Adipose tissue (tissue), 3 donors: ENCODE measurements around the gene FAM234A. TPM values are rescaled to one million over a fixed set of nuclear protein-coding genes. Genes with fewer than 3 reads are reported as not detected.
"Not testable (repeated sequence)": the region's sequence is repeated elsewhere in the genome, so short reads cannot be mapped to it uniquely, and the experiment has no call there.

ENCODE experiments used
- H3K27ac ChIP-seq: one replicate; pipeline ENCODE4 v1.5.1; 2013; ENCODE audit warnings: low read depth, low read length
- WGBS, 3 donors: extraction: QIAGEN DNeasy Blood & Tissue Kit; methylation state at CpG; one replicate each; pipeline ENCODE4 v1.1.7; 2013; 5-methylcytosine and 5-hydroxymethylcytosine counted together
- polyA plus RNA-seq, 3 donors: library from polyadenylated mRNA; stranded (reverse); fragments of 200-250 nt; gene quantifications; one replicate each; pipeline ENCODE4 v1.2.3, GENCODE V29; 2013
- donor health status: healthy with polysubstance abuse.
- donor health status: Bipolar disorder and iron deficiency.
- donor health status: healthy.

FAM234A gene
- polyA plus RNA-seq, 3 donors: 41.5 to 108 (median 59.5) TPM

GRCh38 chr16:228852-229730 lies 5.5 kb upstream of the FAM234A start, which contains the start of gene LUC7L:
Gene LUC7L (minus strand): TSS chr16:229449. CDS start chr16:229339, 110 bp downstream.
- H3K27ac ChIP-seq: peak within 1 kb of the TSS; percentile 66
- 1 to 2% (median 1%) methylated on average over 78 to 88 of the region's 88 CpGs for WGBS, 3 donors

- 70 to 84% (median 78%) methylated on average over 22 of the region's 22 CpGs for WGBS, 3 donors
- no peak overlapping the region for H3K27ac ChIP-seq
Measured at GRCh38 chr16:229731-230281, 4.8 kb upstream of the FAM234A start.

- WGBS, 3 donors: 92 to 96% (median 95%) methylated on average over 18 of the region's 18 CpGs
- not testable (repeated sequence) for H3K27ac ChIP-seq
Measured at GRCh38 chr16:230351-230750, 4.3 kb upstream of the FAM234A start.

GRCh38 chr16:230949-231348 lies 3.7 kb upstream of the FAM234A start:
- 77 to 85% (median 82%) methylated on average over 22 of the region's 22 CpGs for WGBS, 3 donors
- H3K27ac ChIP-seq: no peak overlapping the region

- H3K27ac ChIP-seq: no peak overlapping the region
- 37 to 75% (median 70%) methylated on average over 3 of the region's 3 CpGs for WGBS, 3 donors
Measured at GRCh38 chr16:239948-240277, 5.3 kb downstream of the FAM234A start.

- 92 to 97% (median 92%) methylated on average over 8 of the region's 8 CpGs for WGBS, 3 donors
- H3K27ac ChIP-seq: no peak overlapping the region
Measured at GRCh38 chr16:240559-240958, 5.9 kb downstream of the FAM234A start.

- 88 to 90% (median 90%) methylated on average over 10 of the region's 10 CpGs for WGBS, 3 donors
- H3K27ac ChIP-seq: no peak overlapping the region
Measured at GRCh38 chr16:242281-242680, 7.7 kb downstream of the FAM234A start.

GRCh38 chr16:243348-243747 lies 8.7 kb downstream of the FAM234A start:
- WGBS, 3 donors: 80 to 86% (median 83%) methylated on average over 4 of the region's 4 CpGs
- no peak overlapping the region for H3K27ac ChIP-seq

GRCh38 chr16:245105-245504 lies 10.5 kb downstream of the FAM234A start:
- no peak overlapping the region for H3K27ac ChIP-seq
- WGBS, 3 donors: 84 to 95% (median 86%) methylated on average over 9 of the region's 9 CpGs

- 92 to 95% (median 94%) methylated on average over 12 of the region's 12 CpGs for WGBS, 3 donors
- H3K27ac ChIP-seq: no peak overlapping the region
Measured at GRCh38 chr16:247027-247426, 12.4 kb downstream of the FAM234A start.

- H3K27ac ChIP-seq: no peak overlapping the region
- 79 to 93% (median 90%) methylated on average over 12 of the region's 12 CpGs for WGBS, 3 donors
Measured at GRCh38 chr16:249431-249830, 14.8 kb downstream of the FAM234A start.

- WGBS, 3 donors: 41 to 78% (median 41%) methylated on average over 30 of the region's 30 CpGs
- no peak overlapping the region for H3K27ac ChIP-seq
Measured at GRCh38 chr16:252366-253337, 18.0 kb downstream of the FAM234A start.

GRCh38 chr16:253833-254232 lies 19.2 kb downstream of the FAM234A start:
- H3K27ac ChIP-seq: no peak overlapping the region
- WGBS, 3 donors: 69 to 86% (median 73%) methylated on average over 6 of the region's 6 CpGs

GRCh38 chr16:254461-254860 lies 19.8 kb downstream of the FAM234A start:
- no peak overlapping the region for H3K27ac ChIP-seq
- WGBS, 3 donors: 95 to 97% (median 95%) methylated on average over 25 of the region's 25 CpGs

- WGBS, 3 donors: 92 to 99% (median 97%) methylated on average over 6 of the region's 6 CpGs
- no peak overlapping the region for H3K27ac ChIP-seq
Measured at GRCh38 chr16:255183-255582, 20.6 kb downstream of the FAM234A start.

GRCh38 chr16:258091-258490 lies 23.5 kb downstream of the FAM234A start:
- WGBS, 3 donors: 53 to 97% (median 95%) methylated on average over 8 to 10 of the region's 13 CpGs
- not testable (repeated sequence) for H3K27ac ChIP-seq

- WGBS, 3 donors: 70 to 88% (median 75%) methylated on average over 10 of the region's 10 CpGs
Measured at GRCh38 chr16:259226-259625, 24.6 kb downstream of the FAM234A start.

GRCh38 chr16:259814-260253 lies 25.2 kb downstream of the FAM234A start:
- WGBS, 3 donors: 81 to 91% (median 88%) methylated on average over 12 to 13 of the region's 13 CpGs
- H3K27ac ChIP-seq: no peak overlapping the region

More at GRCh38 chr16:259226-259625, 24.6 kb downstream of the FAM234A start:
- H3K27ac ChIP-seq: no peak overlapping the region

GRCh38 chr16:260326-260725 lies 25.7 kb downstream of the FAM234A start:
- 94 to 96% (median 95%) methylated on average over 19 of the region's 19 CpGs for WGBS, 3 donors
- H3K27ac ChIP-seq: no peak overlapping the region
